EH (cell line): ENCODE results near the gene VPS52.

Source experiments
- DNase-seq: peaks from one replicate; pipeline ENCODE4 v3.0.0-alpha.2; 2015; ENCODE audit warnings: low read depth

VPS52 gene, protein sequence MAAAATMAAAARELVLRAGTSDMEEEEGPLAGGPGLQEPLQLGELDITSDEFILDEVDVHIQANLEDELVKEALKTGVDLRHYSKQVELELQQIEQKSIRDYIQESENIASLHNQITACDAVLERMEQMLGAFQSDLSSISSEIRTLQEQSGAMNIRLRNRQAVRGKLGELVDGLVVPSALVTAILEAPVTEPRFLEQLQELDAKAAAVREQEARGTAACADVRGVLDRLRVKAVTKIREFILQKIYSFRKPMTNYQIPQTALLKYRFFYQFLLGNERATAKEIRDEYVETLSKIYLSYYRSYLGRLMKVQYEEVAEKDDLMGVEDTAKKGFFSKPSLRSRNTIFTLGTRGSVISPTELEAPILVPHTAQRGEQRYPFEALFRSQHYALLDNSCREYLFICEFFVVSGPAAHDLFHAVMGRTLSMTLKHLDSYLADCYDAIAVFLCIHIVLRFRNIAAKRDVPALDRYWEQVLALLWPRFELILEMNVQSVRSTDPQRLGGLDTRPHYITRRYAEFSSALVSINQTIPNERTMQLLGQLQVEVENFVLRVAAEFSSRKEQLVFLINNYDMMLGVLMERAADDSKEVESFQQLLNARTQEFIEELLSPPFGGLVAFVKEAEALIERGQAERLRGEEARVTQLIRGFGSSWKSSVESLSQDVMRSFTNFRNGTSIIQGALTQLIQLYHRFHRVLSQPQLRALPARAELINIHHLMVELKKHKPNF

DNA sequence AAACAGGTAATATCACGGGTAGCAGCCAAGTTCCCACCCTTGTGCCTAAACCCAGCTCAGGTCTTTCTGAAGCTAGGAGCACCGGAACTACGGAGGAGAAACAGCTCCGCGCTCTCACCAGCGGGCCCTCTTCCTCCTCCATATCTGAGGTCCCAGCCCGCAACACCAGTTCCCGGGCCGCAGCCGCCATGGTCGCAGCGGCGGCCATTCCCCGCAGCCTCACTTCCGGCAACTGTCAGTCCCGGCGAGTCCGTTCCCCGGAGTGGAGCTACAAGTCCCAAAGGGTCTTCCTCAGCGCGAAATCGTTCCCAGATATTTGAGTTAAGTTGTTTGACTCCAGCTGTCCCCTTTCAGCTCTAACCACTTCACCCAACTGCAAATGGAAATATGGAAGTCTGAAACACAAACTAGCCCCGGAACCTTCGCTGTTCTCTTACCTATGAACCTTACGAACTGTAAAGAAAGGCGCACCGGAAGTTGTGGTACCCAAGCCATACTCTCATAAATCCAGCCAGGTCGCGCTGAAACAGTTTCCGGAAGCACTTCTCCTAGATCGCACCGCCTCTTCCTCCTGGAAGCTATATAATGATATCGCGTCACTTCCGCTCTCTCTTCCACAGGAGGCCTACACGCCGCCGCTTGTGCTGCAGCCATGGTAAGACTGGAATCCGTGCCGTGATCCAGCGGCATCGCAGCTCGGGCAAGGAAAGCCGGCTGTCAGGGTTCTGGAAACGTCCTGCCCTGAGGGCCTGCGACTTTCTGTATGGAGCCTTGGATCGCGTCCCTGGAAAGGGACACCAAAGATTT, at the start of gene VPS52, which contains the start of gene RPS18:
Gene VPS52, minus strand, starts transcription at position 409 of the 807 bp plus-strand sequence. Its CDS starts 201 bp downstream, at position 208.
Gene RPS18, plus strand, starts transcription at position 608 of the 807 bp plus-strand sequence. Its CDS starts 45 bp downstream, at position 653.
- DNase-seq = peak; percentile 99

DNA sequence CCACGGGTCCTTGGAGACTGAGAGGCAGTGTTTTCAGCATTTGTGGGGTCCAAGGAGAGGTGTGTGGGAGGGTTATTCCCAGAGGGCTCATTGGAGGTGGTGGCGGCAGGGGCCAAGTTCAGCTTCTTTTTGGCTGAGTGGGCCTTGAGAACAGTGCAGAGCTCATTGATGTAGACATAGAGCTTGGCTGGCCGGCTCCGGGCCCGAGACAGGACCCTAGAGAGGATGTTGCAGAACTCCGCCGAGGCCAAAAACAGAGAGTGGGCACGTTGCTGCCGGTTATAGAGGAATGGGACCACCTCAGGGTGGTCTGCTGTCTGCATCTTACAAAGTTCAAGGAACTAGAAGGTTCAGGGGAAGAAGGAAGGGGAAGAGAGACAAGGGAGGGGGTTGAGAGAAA, 49.6 kb upstream of the VPS52 start:
- no peak for DNase-seq

DNA sequence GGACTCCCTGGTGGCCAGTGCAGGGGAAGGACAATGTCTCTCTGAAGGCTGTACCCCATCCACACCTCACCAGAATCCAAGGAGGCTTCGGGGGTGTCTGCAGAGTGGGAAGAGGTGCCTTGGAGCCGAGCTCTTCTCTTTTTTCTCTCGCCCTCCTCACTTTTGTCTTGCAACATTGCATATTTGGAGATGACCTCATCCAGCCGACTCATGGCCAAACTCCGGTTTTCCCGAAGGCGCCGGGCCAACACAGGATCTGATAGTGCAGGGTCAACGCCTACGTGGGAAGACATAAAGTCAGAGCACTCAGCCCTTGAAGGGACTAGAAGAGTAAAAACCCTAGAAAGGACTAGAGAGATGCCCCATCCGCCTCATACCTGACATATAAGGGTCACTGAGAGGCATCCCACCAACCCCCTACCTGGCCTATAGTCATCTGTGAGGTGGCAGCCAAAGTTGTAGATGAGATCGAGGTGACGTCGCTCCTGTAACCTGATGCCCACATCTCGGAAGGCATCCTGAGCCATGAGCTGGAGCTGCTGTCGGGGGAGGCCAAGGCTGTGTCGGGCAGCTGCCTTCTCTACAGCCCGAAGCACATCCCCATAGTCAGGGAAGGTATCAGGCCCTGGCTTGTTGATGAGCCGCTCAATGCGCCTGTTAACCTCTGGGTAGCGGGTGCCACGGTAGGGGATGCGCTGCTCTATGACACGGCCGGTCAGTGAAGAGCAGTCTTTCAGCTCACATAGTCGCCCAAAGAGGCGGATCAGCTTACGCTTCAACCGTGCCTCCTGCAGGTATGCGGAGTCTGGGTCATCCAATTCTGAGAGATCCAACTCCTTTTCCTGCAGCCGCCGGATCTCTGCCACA, 48.9 kb upstream of the VPS52 start:
- peak; percentile 96 for DNase-seq

DNA sequence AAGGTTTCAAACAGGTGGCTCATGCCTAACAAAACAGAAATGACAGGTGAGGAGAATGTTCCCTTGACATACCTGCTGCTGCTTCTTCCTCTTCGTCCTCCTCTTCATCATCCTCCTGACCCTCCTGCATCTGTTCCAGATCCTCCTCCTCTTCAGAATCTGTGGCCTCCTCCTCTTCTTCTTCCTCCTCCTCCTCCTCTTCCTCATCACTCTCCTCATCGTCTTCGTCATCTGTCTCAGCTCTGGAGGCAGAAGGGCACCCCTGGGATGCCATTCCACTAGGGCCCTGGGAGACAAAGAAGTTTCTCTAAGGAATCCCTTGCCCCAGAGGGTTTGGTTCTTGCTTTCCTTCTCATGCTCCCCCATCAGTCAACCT, 48.3 kb upstream of the VPS52 start:
- no peak for DNase-seq

DNA sequence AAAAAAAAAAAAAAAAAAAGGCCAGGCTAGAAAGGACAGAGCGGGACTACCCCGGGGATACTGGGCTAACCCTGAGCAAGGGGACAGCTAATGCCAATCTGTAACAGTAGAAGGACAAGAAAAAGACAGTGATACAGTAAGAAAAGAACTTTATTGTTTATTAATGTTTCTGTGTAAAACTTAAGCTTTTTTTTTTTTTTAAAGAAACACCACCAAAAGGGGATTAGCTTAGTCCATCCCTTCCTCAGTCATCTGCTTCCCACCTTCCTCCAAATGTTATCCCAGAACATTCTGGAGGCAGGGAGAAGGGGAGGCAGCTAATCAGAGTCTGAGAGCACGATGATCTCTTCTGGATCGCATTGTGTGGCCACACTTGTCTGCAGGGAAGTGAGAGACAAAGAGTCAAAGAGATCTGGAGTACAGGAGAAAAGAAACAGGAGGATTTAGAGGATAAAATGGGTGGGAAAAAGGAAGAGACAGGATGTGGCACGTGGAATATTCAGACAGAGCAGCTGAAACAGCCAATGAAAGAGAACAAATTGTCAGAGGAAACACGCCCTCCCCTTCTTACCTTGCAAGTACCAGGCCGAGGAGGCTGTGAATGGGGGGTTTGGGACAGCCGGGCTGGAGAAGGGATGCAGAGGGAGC, 46.9 kb upstream of the VPS52 start:
- DNase-seq = no peak

DNA sequence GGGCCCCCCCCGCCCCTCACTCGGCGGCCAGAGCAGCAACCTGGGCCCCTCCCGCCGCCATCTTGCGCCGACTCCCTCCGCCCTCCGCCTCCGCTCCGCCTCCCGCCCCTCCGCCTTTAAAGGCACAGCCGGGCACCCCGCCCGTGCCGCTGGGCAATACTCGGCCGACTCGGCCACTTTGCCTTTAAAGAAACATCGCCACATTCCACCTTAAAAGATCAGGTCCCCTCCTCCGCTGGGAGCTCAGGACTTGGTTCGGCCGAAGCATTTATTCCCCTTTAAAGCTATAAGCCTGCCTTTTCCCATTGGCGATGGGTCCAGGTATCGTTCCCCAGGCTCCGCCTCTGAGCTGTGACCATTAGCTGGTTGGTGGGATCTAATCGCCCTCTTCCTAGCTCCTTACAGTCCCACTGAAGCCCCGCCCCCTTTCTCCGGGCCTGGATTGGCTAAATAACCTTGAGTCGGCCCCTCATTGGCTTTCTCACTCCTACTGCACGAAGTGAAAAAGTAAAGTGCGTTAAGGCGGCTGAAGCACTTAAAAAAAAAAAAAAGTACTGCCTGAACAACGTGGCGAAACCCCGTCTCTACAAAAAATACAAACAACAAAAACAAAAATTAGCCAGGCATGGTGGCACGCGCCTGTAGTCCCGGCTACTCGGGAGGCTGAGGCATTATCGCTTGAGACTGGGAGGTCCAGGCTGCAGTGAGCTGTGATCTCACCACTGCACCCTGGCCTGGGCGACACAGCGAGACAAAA, 46.2 kb upstream of the VPS52 start, which contains the start of gene ZBTB22:
Gene ZBTB22, minus strand, starts transcription at position 76 of the 757 bp plus-strand sequence. CDS start 828 bp downstream, outside the sequence.
- DNase-seq = peak; percentile 100

DNA sequence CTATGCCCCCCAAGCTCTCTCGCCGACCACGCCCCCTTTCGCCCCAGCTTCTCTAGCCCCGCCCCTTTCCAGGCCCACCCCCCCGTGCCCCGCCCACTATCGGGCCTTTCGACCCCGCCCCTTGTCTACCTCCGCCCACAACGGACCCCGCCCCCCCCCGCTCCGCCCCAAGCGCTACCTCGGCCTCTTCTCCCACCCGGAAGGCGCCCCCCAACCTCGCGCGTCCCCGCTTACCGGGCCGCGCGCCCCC, 45.7 kb upstream of the VPS52 start:
- DNase-seq = no peak

DNA sequence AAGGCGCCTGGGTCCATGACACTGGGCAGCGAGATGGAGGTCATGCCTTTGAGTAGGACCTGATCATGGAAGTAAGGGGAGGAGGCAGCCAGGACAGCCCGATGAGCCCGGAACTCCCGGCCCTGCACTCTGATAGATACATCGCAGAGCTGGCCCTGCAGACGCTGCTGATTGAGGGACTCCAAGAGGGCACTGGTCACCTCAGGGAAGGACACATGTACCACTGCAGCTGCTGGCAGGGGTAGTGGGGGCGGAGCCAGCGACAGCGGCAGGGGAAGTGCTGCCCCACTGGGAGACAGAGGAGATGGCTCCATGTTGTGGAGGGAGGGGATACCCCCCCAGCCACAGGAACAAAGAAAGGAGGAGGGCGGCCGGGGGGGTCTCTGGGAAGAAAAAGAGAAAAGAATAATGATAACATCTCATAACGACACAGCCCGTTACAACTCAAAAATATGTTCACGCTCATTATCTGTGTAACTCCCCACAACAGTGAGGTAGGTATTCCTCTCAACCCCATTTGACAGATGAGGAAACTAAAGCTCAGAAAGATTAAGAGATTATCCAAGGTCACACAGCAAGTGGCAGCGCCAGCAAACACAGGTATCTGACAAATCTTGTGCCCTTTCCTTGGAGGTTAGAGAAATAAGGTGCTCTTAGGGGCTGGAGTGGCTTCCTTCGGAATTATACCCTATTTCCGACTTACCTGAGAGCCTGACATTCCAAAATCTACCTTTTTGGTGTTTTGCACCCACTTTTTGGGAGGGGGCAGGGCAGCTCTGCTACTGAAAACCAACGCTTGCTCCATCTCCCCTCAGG, 45.1 kb upstream of the VPS52 start:
- no peak for DNase-seq

DNA sequence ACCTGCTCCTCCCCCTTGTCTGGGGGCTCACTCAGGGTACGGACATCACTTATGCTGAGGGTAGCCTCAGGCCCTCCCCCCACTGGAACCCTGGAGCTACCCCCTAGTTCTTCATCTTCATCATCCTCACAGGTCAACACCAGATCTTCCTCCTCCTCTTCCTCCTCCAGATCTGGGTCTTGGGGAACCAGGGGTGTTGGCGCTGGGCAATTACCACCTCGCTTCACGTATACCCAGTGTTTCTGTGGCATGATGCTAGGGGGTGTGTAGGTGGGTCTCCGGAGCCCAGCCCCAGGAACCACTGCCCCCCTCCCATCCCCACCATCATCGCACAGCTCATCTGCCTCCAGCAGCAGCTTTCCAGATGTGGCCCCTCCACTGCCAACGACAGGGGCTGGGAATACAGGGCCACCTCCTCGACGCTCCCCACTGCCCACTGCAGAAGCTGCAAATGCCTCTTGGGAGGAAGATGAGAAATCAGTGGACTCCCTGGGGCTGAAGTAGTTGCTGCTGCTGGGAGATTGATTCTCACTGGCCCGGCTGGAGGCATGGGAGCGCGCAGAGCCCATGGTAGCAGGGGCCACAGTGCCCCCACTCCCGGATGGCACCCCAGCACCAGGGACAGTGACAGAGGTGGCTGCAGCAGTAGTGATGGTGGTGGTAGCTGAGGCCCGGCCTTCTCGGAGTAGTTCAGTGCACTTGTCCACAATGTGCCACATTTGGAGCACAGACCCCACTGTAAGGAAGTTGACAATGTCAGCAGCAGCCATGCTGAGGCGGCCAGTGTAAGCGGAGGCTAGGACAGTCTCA, 44.3 kb upstream of the VPS52 start:
- DNase-seq = no peak

DNA sequence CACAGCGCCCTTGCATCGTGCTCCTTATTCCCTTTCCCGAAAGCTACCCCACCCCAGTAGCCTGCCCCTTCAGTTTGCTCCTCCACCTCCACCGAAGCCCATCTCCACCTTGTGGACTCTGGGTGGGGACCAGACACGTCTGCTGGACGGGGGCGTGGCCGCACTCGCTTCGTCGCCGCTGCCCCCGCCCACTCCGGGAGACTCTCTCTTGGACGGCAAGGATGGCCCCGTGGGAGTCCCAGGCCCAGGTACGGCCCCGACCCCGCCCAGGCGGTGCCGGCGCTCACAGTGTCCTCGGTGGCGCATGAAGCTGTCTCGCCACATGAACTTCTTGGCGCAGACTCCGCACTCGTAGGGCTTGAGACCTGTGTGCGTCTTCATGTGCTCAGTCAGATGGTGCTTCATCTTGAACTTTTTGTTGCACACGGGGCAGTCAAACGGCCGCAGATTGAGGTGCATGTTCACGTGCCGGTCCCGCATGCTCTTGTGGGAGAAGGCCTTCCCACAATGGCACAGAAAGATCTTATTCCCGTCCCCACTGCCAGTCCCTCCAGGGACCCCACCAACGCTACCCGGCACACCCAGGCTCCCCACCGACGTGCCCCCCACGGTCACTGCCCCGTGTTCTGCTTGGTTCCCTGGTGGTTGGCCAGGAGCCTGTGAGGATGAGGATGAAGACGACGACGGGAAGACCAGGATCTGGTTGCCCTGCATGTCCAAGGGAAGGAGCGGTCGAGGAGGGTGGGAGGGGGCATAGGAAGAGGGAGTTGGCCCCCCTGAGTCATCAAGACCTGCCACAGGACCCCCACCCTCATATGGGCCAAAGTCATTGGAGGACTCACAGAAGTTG, 43.5 kb upstream of the VPS52 start:
- peak; percentile 31 for DNase-seq

DNA sequence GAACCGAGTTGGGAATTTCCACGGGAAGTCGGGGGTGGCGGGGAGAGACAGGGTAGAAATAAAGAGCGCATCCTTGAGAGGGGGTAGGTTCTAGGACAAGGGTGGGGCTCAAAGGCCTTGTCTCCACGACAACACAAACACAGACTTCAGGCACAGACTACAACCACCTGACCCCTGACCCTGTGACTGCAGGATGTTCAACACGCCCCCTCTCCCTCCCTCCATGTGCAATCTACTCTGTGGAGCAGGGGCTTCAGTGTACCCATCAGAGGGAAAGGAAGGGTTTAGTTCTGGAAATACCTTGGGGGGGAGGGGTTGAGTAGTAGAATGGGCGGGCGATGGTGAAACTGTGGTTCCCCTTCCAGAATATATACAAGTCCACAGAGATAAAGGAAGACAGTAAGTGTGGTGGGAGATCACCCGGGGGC, 42.9 kb upstream of the VPS52 start:
- DNase-seq = peak; percentile 86

DNA sequence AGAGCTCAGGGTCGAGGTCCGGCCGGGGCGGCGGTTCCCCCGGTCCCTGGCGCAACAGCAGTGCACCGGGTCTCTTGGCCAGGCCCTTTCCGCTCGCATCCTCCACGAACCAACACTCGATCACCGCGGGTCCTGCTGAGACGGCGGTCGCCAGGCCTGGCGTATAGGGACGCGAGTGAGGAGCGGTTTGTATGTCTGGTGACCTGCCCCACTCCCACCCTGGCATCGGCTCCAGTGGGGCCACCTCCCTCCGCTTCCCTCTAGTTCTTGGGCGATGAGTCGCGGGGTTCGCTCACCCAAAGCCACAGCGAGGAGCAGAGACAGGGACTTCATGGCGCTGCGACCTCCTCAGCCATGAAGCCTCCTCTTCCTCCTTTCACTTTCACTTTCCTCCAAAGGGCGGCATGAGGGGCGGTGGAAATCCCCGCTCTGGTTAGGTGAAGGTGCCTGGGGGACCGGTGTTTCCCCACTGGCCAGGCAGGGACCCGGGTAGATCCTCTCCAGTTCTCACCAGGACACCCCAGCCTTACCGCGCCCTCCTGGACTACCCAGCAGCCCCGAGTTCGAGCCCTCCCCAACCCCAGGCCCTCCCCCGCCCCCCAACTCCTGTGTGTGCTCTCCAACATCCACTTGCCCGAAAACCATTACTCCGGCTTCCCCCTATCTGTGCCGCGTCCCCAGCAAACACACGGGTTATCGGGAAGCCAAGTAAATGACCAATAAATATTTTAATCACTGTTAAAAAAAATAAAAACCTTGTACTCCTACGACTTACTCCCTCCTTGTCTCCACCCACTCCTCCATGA, 42.2 kb upstream of the VPS52 start, which contains the start of gene TAPBP:
Gene TAPBP, minus strand, starts transcription at position 370 of the 806 bp plus-strand sequence. Its CDS starts 37 bp downstream, at position 333.
- DNase-seq = peak; percentile 76

DNA sequence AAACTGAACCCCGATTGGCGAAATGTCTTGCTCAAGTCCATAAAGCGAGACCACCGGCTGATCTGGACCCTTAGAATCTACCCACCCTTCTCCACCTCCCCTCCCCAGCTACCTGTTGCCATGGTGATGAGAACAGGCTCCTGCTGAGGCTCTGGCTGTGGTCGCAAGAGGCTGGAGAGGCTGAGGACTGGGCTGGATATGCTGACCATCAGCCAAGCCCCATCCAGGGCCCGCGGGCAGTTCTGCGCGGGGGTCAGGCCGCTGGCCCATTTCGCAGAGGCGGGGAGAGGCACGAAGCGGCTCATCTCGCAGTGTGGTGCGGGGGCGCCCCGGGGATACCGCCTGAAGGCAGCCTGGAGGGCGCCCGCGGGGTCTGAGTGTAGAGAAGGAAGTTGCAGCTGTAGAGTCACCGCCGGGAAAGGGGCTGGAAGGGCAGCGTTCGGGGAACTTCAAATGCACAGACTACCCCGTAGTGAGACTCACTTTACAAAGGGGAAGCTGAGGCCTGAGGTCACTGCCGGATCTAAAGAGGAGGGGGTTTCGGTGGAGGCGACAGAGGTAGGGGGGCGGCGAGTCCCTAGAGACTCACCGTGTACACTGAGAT, 41.5 kb upstream of the VPS52 start:
- DNase-seq = peak; percentile 43

DNA sequence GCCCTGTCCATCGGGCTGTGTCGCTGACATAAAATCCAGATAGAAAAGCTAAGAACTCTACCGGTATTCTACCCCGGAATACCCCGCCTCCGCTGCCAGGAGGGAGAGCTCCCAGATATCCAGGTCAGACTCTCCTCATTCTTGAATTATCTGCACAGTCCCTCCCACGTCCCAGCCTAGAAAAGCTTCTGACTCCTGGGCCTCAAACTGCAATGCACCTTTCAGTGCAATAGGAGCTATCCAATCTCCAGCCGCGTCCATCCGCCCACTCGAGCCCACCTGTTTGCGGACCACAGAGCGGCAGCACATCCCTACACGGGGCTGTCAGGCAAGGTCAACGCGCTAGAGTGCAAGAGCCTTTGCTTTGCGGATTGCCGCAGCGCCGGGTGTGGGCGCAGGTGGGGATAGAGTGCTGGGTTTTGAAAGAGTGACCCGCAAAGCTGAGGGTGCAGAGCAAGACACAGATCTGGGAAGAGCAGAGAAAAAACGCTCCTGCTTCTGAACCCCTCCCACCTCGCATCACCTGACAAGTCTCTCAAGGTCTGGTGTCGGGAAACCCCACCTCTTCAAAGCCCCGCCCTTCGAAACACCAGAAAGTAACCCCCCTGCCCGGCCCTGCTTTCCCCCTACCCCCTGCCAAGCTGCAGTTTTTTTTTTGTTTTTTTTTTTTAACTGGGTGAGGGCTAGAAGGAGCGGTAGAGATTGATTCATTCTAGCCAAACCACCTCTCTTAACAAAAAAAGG, 40.9 kb upstream of the VPS52 start:
- peak; percentile 68 for DNase-seq

DNA sequence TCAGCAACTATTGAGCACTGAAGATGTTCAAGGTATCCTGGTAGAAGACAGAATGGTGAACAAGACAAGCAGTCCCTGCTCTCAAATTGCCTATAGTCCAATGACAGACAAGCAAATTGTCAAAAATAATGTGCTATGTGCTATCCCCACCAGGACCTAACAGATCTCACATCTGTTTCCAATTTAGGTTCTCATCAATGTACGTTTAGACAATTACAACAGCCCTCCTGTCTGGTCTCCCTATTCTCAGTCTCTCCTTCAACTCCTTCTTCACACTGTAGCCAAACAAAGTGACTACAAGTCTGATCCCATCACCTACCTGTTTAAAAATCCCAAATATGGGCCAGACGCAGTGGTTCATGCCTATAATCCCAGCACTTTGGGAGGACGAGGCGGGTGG, 34.7 kb upstream of the VPS52 start:
- DNase-seq = no peak
